Stimulated activated CD8-positive, alpha-beta memory T cell treated with anti-CD3 and anti-CD28 coated beads, Interleukin-2, amount 100 ng/mL, for 1 hour (primary cell): ENCODE data around the gene DAGLA.
A peak's percentile ranks its signal among the peaks of the same experiment; 100 is the strongest.

ENCODE experiments used
- DNase-seq, 2 donors: peaks; one replicate each; pipeline ENCODE4 v3.0.0-alpha.2; 2020; ENCODE audit warnings: low read depth in 2 of 2

The DAGLA gene

GRCh38 chr11:61728066-61728939 is 48.1 kb downstream of the DAGLA start:
- DNase-seq: no peak

GRCh38 chr11:61728940-61729219 is 48.7 kb downstream of the DAGLA start:
- DNase-seq: no peak

GRCh38 chr11:61730240-61730994 is 50.2 kb downstream of the DAGLA start:
- DNase-seq: no peak

- DNase-seq: no peak
Observed at GRCh38 chr11:61731211-61731951, 51.2 kb downstream of the DAGLA start.

GRCh38 chr11:61731952-61732675 is 51.9 kb downstream of the DAGLA start:
- DNase-seq: no peak

- DNase-seq: no peak
Observed at GRCh38 chr11:61732705-61733104, 52.5 kb downstream of the DAGLA start.

GRCh38 chr11:61733120-61733978 is 53.2 kb downstream of the DAGLA start:
- peak; percentile 69 to 75 for DNase-seq

- no peak for DNase-seq
Observed at GRCh38 chr11:61734767-61735166, 54.6 kb downstream of the DAGLA start.

GRCh38 chr11:61735391-61735790 is 55.2 kb downstream of the DAGLA start:
- DNase-seq: no peak

- DNase-seq: no peak
Observed at GRCh38 chr11:61736310-61736709, 56.1 kb downstream of the DAGLA start.

GRCh38 chr11:61737131-61737530 is 56.9 kb downstream of the DAGLA start:
- no peak for DNase-seq

GRCh38 chr11:61737636-61738386 is 57.6 kb downstream of the DAGLA start:
- DNase-seq: no peak

- DNase-seq: no peak
Observed at GRCh38 chr11:61738776-61739175, 58.6 kb downstream of the DAGLA start.

- DNase-seq: no peak
Observed at GRCh38 chr11:61739413-61739812, 59.2 kb downstream of the DAGLA start.

- no peak for DNase-seq
Observed at GRCh38 chr11:61739966-61740365, 59.8 kb downstream of the DAGLA start.

GRCh38 chr11:61742391-61742790 is 62.2 kb downstream of the DAGLA start:
- DNase-seq: no peak

- DNase-seq: no peak
Observed at GRCh38 chr11:61743486-61744095, 63.4 kb downstream of the DAGLA start.

GRCh38 chr11:61744181-61744580 is 64.0 kb downstream of the DAGLA start:
- no peak for DNase-seq

- no peak for DNase-seq
Observed at GRCh38 chr11:61744609-61745156, 64.5 kb downstream of the DAGLA start.
